Endothelial cell of hepatic sinusoid (primary cell): ENCODE results near the gene ARHGEF17.

Experiments
- in situ Hi-C: cut with HindIII; loops from 2 replicates; pipeline ENCODE4 v1.10.0; 2017; ENCODE audit warnings: low sequenced_read_pairs

Gene ARHGEF17

GRCh38 chr11:73388265-73389133, 80.4 kb downstream of the ARHGEF17 start:
- in situ Hi-C loops: no loop called here

GRCh38 chr11:73389134-73389525, 81.1 kb downstream of the ARHGEF17 start:
- in situ Hi-C loops: no loop called here

- in situ Hi-C loops: no loop called here
Measured at GRCh38 chr11:73389916-73390315, 81.8 kb downstream of the ARHGEF17 start.

DNA sequence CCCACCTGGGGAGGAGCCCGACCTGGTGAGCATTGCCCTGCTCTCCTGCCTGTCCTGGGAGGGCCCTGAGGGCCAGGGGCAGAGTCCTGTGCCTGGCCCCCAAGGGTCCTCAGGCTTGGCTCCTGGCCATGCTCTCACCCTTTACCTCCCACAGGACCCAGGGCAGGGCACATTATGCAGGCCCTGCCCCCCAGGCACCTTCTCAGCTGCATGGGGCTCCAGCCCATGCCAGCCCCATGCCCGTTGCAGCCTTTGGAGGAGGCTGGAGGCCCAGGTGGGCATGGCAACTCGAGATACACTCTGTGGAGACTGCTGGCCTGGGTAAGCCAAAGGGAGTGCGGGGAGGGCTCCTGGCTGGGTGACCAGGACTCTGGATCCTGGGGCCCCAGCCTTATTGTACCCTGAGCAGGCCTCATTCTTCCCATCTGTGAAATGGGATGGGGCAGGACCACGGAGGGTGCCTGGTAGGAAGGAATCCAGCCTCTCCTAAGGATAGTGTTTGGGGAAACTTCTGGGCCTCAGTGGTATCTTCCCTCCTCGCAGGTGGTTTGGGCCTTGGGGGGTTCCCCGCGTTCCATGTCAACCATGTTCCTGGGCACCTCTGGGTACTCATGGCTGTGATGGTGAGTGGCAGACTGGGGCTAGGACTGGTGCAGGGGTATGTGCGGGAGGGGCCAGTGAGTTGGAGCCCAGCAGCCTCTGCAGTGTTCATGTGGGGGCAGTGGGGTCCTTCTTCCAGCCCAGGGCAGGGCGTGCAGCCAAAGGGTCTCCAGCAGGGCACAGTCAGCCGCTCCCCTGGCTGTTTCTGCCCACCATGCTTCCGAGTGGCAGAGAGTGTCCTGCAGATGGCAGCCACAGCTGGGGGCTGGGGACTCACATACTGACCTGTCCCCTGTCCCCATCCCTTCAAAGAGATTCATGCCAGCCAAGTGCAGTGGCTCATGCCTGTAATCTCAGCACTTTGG, 82.8 kb downstream of the ARHGEF17 start:
- in situ Hi-C loops: no loop called here

GRCh38 chr11:73391665-73392064, 83.6 kb downstream of the ARHGEF17 start:
- in situ Hi-C loops: no loop called here

GRCh38 chr11:73392108-73393010, 84.3 kb downstream of the ARHGEF17 start:
- in situ Hi-C loops: no loop called here

DNA sequence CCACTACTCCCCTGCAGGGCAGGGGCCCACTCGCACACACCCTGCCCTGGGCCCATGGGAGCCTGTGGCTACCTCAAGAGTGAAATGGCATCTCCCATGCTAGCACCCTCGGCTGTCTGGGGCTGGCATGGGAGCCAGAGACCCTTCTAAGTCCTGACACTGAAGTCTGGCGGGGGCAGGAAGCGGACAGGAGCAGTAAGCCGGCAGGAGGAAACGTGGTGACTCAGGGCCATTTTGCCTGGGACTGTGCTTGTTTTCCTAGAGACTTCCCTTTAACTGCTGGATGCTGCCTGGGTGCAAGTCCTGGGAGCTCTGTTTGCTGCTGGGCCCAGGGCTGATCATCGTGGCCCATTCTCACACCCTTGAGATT, 84.9 kb downstream of the ARHGEF17 start:
- in situ Hi-C loops: no loop called here

DNA sequence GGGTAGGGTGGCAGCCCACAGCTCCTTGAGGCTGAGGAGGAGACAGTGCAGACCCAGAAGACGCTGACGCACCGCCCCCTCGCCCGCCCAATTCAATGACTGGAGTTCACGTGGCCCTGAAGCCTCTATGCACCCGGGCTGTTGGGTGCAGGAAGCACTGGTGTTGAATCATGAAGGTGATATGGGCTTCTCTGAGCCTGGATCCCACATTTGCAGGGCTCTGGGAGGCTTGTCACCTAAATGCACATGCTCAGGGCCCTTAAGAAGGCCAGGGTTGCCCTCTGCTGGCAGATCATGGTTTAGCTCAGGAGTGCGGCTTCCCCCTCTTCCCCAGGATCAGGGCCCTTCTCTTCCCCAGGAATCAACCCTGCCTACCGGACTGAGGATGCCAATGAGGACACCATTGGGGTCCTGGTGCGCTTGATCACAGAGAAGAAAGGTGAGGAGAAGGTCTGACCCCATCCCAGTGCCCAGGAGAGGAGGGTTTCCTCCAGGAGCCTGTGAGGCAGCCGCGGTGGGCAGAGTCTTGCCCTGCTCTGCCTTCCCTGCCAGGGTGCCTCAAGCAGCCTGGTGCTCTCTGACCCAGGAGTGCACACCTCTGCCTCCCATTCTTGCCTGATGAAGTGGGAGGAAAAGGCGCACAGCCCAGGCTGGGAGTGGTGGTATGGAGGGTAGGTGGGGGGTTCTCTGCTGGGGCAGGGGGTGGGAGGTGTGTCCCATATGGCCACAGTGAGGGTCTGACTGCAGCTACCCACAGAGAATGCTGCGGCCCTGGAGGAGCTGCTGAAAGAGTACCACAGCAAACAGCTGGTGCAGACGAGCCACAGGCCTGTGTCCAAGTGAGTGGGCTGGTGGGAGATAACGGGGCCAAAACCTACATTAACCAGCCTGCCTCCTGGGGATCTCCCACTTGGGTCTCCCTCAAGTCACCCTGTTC, 85.7 kb downstream of the ARHGEF17 start:
- in situ Hi-C loops: no loop called here

- in situ Hi-C loops: loop anchor here (5.0 kb wide), 1 partner anchor 82 kb away; no protein-coding TSS in a partner anchor
Measured at GRCh38 chr11:73394416-73395296, 86.6 kb downstream of the ARHGEF17 start.

DNA sequence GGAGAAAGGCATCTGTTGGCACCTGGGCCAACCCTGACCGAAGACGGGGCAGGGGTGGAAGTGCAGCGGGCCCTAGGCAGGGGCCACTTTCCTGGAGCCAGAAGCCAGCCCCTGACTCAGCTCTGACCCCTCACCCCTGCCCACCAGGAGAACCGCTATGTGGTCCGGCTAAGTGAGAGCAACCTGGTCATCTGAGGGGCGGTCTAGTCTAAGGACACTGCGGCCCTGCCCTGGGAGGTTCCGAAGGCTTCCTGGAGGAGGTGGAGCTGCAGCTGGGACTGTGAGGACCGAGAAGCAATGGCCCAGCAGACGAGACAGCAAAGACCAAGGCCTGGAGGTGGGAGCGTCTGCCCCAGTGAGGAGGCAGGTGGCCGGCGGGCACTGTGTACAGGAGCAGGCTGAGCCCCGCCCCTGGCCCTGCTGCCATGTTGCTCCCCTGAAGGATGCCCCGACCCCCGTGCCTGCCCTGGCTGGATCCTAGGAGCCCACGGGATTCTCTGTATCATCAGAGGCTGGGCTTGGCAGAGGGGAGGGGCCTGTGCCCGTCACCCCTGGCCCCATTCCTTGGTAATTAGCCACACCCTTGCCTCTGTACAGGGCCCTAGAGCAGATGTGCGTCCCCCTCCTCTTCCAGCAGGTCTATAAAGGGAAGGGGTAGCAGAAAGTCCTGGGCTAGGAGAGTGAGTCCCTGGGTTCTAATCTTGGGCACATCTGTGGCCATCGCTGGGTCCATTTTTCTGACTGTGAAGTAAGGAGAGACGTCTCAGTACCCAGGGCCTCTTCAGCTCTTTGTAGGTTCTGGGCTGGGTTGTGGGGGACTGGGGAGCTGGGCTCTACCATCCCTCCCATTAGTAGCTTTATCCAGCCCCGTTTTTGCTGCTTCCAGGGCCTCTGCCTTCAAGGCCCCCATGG, 87.5 kb downstream of the ARHGEF17 start:
- in situ Hi-C loops: loop anchor here (5.0 kb wide), 1 partner anchor 83 kb away; no protein-coding TSS in a partner anchor

- in situ Hi-C loops: loop anchor here (5.0 kb wide), 1 partner anchor 84 kb away; no protein-coding TSS in a partner anchor
Measured at GRCh38 chr11:73396251-73396930, 88.3 kb downstream of the ARHGEF17 start.

GRCh38 chr11:73396985-73397384, 88.9 kb downstream of the ARHGEF17 start:
- in situ Hi-C loops: loop anchor here (5.0 kb wide), 1 partner anchor 85 kb away; no protein-coding TSS in a partner anchor

- in situ Hi-C loops: loop anchor here (5.0 kb wide), 1 partner anchor 85 kb away; no protein-coding TSS in a partner anchor
Measured at GRCh38 chr11:73397468-73398131, 89.5 kb downstream of the ARHGEF17 start.

- in situ Hi-C loops: loop anchor here (5.0 kb wide), 1 partner anchor 86 kb away; no protein-coding TSS in a partner anchor
Measured at GRCh38 chr11:73398132-73398526, 90.1 kb downstream of the ARHGEF17 start.

GRCh38 chr11:73398721-73399120, 90.6 kb downstream of the ARHGEF17 start:
- in situ Hi-C loops: loop anchor here (5.0 kb wide), 1 partner anchor 86 kb away; no protein-coding TSS in a partner anchor

GRCh38 chr11:73399159-73399590, 91.1 kb downstream of the ARHGEF17 start:
- in situ Hi-C loops: loop anchor here (5.0 kb wide), 1 partner anchor 87 kb away; no protein-coding TSS in a partner anchor
